Measurements from ENCODE around the gene BMERB1.
"Not testable (repeated sequence)": the region's sequence is repeated elsewhere in the genome, so short reads cannot be mapped to it uniquely, and the experiment has no call there.

BMERB1 gene

DNA sequence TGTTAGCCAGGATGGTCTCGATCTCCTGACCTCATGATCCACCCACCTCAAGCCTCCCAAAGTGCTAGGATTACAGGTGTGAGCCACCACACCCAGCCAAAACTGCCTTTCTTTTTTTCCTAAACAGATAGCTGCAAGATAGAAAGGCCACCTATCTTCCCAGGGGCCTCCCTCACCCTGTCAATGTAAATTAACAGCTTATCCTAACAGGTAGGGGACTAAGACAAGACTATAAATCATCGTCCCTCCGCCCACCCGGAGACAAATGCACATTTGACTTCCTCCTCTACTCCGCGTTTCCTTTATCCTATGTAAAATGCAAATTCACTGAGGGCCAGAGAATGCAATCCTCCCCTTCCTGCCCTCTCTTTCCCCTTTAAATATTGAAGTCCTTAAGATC, 137.2 kb downstream of the BMERB1 start:
- DNase-seq, result no peak

DNA sequence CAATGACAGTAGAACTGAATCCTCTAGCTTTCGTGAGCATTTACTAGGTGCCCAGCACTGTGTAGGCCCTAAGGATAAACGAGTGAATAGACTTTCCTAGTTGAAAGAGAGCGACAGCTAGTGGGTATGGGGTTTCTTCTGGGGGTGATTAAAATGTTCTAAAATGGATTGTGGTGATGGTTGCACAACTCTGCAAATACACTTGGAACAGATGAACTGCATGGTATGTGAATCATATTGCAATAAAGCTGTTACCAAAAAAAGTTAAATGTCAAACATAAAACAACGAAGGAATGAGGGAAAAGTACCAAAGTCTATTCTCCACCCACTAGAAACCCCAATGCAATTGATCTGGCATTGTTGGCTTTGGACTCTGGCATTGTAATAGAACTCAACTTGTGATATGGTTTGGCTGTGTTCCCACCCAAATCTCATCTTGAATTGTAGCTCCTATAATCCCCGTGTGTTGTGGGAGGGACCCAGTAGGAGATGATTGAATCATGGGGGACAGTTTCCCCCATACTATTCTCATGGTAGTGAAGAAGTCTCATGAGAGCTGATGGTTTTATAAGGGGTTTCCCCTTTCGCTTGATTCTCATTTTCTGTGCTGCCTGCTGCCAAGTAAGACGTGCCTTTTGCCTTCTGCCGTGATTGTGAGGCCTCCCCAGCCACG, 138.1 kb downstream of the BMERB1 start:
- no peak for DNase-seq

GRCh38 chr16:15573274-15573895, 139.0 kb downstream of the BMERB1 start:
- no peak for DNase-seq

DNA sequence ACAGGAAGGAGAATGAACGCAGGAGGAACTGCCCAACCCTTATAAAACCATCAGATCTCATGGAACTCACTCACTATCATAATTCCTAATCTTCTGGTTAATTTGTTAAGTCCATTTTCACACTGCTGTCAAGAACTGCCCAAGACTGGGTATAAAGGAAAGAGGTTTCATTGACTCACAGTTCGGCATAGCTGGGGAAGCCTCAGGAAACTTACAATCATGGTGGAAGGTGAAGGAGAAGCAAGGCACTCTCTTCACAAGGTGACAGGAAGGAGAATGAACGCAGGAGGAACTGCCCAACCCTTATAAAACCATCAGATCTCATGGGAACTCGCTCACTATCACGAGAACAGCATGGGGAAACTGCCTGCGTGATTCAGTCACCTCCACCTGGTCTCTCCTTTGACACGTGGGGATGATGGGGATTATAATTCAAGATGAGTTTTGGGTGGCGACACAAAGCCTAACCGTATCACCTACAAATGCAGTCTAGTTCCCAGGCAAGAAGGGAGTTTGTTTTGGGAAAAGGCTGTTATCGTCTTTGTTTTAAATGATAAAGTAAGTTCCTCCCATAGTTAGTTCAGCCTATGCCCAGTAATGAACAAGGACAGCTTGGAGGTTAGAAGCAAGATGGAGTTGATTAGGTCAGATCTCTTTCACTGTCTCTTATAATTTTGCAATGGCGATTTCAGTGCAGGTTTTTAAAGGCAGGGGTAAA, 139.7 kb downstream of the BMERB1 start:
- DNase-seq, result not testable (repeated sequence)

DNA sequence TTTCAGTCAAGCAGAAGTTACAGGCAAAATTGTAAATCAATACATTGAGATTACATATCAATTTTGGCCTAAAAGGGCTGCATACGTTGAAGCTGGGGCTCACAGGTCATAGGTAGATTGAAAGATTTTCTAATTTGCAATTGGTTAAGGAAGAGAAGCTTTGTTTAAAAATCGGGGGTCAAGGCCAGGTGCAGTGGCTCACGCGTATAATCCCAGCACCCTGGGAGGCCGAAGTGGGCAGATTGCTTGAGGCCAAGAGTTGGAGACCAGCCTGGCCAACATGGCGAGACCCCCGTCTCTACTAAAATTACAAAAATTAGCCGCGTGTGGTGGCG, 140.2 kb downstream of the BMERB1 start:
- no peak for DNase-seq

- no peak for DNase-seq
Measured at GRCh38 chr16:15575293-15576049, 141.1 kb downstream of the BMERB1 start.

- no peak for DNase-seq
Measured at GRCh38 chr16:15576960-15577958, 142.9 kb downstream of the BMERB1 start.

DNA sequence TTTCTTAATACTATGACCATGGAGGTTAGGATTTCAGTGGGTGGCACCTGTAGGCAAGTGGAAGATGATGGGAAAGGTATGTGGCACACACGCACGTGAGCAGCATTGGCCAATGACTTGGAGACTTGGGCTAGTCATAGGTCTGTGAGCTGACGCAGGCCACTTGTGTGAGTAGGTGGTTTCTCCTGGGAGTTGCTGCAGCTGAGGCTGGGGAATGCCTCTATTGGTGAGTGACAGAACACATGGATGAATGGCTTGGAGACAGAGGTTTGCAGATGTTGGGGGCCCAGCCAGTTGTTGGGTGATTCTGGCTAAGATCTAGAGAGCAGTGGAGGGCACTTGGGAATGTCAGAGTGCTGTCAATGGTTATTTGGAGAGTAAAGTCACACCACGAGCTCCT, 144.4 kb downstream of the BMERB1 start:
- DNase-seq, result no peak

- no peak for DNase-seq
Measured at GRCh38 chr16:15581127-15581815, 146.9 kb downstream of the BMERB1 start.

- no peak for DNase-seq
Measured at GRCh38 chr16:15583526-15583925, 149.1 kb downstream of the BMERB1 start.

DNA sequence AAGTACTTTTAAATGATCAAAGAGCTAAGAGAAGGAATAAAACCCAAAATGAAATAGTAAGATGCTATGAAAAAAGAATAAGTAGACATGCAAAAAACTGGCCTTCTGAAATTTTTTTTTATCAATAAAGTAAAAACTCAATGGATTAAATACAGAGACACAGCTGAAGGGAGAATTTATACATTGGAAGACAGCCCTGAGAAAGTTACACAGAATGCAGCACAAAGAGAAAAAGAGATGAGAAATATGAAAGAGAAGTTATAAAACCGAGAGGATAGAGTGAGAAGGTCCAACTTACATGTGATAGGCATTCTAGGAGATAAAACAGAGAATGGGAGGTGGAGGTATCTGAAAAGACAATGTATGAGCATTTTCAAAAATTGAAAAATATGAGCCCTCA, 151.6 kb downstream of the BMERB1 start:
- DNase-seq, result no peak

- DNase-seq, result no peak
Measured at GRCh38 chr16:15586716-15587115, 152.3 kb downstream of the BMERB1 start.

DNA sequence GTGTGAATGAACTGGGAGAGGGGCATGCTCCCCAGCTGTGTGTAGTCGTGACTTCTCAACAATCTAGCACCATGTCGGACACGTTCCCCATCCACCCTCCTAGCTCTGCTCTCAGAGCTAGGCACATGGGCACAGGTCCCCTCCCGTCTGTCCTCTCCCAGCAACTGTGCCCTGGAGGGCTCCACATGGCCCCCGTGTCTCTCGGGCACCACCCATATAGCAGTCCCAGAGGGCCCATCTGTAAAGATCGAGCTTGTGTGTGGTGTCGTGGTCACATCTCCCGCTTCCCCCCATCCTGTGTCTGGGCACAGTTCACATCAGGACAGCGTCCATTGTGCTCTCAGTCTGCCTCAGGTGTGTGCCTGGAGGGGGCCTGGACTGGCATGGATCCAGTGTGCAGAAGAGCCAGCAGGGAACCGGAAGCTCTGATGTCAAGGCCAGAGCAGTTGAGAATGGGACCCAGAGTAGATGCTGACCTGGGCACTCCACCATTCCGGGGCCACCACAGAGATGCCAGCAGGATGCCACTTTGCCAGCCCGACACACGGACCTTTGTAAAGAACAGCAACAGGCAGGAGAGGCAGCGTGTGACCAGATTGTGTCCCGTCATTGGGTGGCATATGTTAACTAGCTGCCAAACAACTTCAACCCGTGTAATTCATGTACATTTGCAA, 152.9 kb downstream of the BMERB1 start:
- DNase-seq, result no peak

DNA sequence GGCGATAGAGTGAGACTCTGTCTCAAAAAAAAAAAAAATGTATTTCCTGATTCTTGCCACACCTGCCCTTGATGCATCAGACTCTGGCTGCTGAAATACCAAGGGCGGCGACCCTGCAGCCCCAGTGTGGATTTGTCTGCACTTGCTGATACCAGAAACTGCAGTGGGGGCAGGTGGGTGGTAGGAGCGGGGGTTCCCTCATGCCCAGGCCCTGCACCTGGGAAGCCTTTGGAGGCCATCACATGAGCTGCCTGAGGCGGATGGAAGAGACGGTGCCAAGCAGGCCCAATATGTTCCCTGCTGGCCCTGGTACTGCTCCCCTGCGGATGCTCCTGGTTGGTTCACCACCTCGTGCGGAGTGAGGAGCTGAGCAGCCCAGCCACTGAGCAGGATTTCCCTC, 157.9 kb downstream of the BMERB1 start:
- no peak for DNase-seq

GRCh38 chr16:15593235-15593634, 158.8 kb downstream of the BMERB1 start:
- no peak for DNase-seq

GRCh38 chr16:15594711-15595320, 160.4 kb downstream of the BMERB1 start:
- no peak for DNase-seq

DNA sequence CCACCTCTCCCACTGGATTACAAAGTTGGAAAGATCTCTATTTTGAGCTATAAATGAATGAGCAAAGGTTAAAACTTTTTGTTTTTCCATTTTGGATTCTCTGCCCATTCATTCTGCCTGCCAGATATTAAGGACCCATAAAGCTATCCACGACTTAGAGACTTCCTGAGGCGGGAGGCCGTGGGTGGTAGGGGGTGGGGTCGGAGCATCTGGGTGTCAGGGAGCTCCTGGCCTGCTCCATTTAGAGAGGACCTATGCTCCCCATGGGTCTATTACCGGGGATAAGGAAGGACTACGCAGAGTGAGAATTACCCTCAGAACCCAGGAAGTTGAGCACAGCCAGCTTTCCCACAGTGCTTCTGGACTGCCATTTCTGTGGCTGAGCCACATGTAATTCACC, 162.7 kb downstream of the BMERB1 start:
- DNase-seq, result no peak

GRCh38 chr16:15597822-15598647, 163.6 kb downstream of the BMERB1 start:
- no peak for DNase-seq

DNA sequence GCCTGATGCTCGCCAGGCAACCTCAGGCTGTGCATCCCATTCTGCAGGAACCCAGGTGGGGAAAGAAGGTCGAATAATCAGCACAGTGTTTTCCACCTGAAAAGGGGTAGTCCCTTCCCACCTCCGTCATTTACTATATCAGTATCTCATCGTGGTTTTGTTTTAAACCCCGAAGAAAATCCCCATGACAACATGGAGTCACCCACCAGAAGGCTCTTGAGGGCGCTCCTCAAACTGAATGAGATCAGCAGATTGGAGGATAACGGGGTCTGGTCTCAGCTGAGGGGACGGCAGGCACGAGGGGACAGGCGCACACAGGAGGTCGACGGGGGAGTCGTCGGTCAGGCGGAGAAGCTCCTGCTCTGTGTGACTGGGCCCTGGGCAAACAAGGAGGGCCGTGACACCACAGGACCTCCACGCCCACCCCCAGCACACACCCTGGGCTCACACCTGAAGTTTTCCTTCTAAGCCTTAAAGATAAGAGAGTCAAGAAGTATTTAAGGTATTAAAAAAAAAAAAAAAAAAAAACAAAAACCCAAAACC, 164.3 kb downstream of the BMERB1 start:
- DNase-seq, result no peak
